Measurements from ENCODE around the gene ZXDC. TPM values are rescaled to one million over a fixed set of nuclear protein-coding genes. Genes with fewer than 3 reads are reported as not detected.

ZXDC gene
- total and polyA plus RNA-seq, 9 of the 15 experiments (the other 6 are each of a cell fraction or from before 2014, with no cell fraction given): 0.59 to 13.4 (median 7.3) TPM

DNA sequence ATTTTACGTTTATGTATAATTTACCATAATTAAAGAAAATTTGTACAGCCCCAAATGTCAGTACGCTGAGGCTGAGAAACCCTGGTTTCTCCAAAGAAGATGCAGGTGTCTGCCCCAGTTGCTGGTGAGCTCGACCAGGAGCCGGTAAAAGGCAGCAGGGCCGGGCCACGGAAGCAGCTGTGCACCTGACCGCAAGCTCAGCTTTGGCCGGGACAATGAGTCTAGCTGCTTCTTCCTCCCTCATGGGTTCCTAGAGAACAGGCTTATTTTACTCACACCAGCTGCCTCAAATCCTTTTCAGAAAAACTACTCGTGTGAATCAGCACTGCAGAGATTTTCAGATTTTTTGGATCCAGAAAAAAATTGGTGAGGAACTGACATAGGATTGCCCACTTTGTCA lies 18.0 kb upstream of the ZXDC start:
- no TSS peak for BruUV-seq (replicated peaks)
- Histone ChIP-seq H3K4me2 (ENCODE audit: insufficient read depth, low read length) (no peak overlapping the region), H3K9me3 (replicated peaks; ENCODE audit: control insufficient read depth, insufficient read depth, low read depth, low read length) (no peaks in the 10 kb centered on the region), H2AFZ (ENCODE audit: low read depth, low read length) (no peak overlapping the region), H3K79me2 (ENCODE audit: control insufficient read depth, insufficient read depth, low read length) (no peaks in the 10 kb centered on the region), H4K20me1 (replicated peaks; ENCODE audit: control insufficient read depth, insufficient read depth, low read length) (no peaks in the 10 kb centered on the region; the same call in 1 of the 2 replicates), H3K9me1 (ENCODE audit: control insufficient read depth, insufficient read depth, low read length) (no peaks in the 10 kb centered on the region), H3K27ac (ENCODE audit: extremely low read depth, low read depth, low read length) (no peak overlapping the region), H3K4me3 (no peak overlapping the region), H3K27me3 (ENCODE audit: control insufficient read depth in 2 of 2, insufficient read depth in 2 of 2, low read length in 2 of 2) (peaks cover 10 to 55% of the 10 kb centered on the region in 2 experiments; a peak in 4 of 5 replicates), H3K4me1 (replicated peaks in 1 of 2; ENCODE audit: control insufficient read depth in 2 of 2, insufficient read depth in 2 of 2, low read length in 2 of 2) (no peaks in the 10 kb centered on the region), H3K9ac (ENCODE audit: insufficient read depth in 1 of 2, low read depth in 2 of 2, low read length in 2 of 2) (no peak overlapping the region), H3K36me3 (ENCODE audit: control insufficient read depth, insufficient read depth, low read length) (no peaks in the 10 kb centered on the region)
- in situ Hi-C loops (cut with MboI) (no loop called here), intact Hi-C loops (cut with micrococcal nuclease) (no loop called here)
- no peak for TF ChIP-seq KLF16 (IDR thresholded peaks at IDR 0.05)
- no peak for TF ChIP-seq CBFA2T2 (conservative IDR thresholded peaks at IDR 0.05)
- ATAC-seq (no peak), FAIRE-seq (no peak), DNase-seq (ENCODE audit: extremely low read depth in 1 of 4, low spot score in 3 of 4) (no peak)
- ChIA-PET CTCF (ENCODE audit: low intra/inter-chr PET ratio) (no interaction called here), POLR2A (no interaction called here)
- 0% methylated on average over 5 of the region's 9 CpGs for WGBS (ENCODE audit: insufficient coverage, low coverage, missing lambda C conversion rate)

DNA sequence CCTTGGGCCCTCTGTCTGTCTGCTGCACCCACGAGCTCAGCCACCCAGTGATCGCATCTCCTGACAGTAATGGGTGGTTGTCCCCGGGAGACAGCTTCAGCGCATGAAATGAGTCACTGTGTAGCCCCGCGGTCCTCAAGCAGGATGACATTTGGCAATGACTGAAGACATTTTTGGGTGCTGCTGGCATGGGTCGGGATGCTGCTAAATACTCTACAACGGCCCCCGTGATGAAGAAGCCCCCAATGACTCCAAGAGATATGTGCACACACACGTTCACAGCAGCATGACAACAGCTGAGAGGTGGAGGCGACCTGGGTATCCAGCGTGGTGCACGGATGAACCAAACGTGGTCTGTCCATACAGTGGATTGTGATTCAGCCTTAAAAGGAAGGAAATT lies 17.4 kb upstream of the ZXDC start:
- FAIRE-seq: no peak
- Histone ChIP-seq H3K9me1 (ENCODE audit: control insufficient read depth, insufficient read depth, low read length) (no peaks in the 10 kb centered on the region), H3K36me3 (ENCODE audit: control insufficient read depth, insufficient read depth, low read length) (no peaks in the 10 kb centered on the region), H3K4me1 (replicated peaks in 1 of 2; ENCODE audit: control insufficient read depth in 2 of 2, insufficient read depth in 2 of 2, low read length in 2 of 2) (no peaks in the 10 kb centered on the region), H3K4me3 (no peak overlapping the region), H3K79me2 (ENCODE audit: control insufficient read depth, insufficient read depth, low read length) (no peaks in the 10 kb centered on the region), H3K9me3 (replicated peaks; ENCODE audit: control insufficient read depth, insufficient read depth, low read depth, low read length) (no peaks in the 10 kb centered on the region), H3K27me3 (ENCODE audit: control insufficient read depth in 2 of 2, insufficient read depth in 2 of 2, low read length in 2 of 2) (peaks cover 10 to 58% of the 10 kb centered on the region in 2 experiments; a peak in 4 of 5 replicates), H2AFZ (ENCODE audit: low read depth, low read length) (no peak overlapping the region), H4K20me1 (replicated peaks; ENCODE audit: control insufficient read depth, insufficient read depth, low read length) (no peaks in the 10 kb centered on the region; the same call in 1 of the 2 replicates), H3K4me2 (ENCODE audit: insufficient read depth, low read length) (no peak overlapping the region), H3K9ac (ENCODE audit: insufficient read depth in 1 of 2, low read depth in 2 of 2, low read length in 2 of 2) (no peak overlapping the region), H3K27ac (ENCODE audit: extremely low read depth, low read depth, low read length) (no peak overlapping the region)
- DNase-seq (ENCODE audit: extremely low read depth in 1 of 4, low spot score in 3 of 4): no peak
- intact Hi-C loops (cut with micrococcal nuclease): no loop called here
- ChIA-PET POLR2A (interaction anchor here (0.6 kb wide), 1 partner anchor 244 kb away, joined by 3 read pairs; no protein-coding TSS in a partner anchor), CTCF (ENCODE audit: low intra/inter-chr PET ratio) (no interaction called here)
- no peak for ATAC-seq
- in situ Hi-C loops (cut with MboI): no loop called here
- BruUV-seq (replicated peaks): no TSS peak
- 2% methylated on average over 12 of the region's 14 CpGs for WGBS (ENCODE audit: insufficient coverage, low coverage, missing lambda C conversion rate)
- no peak for TF ChIP-seq NCOR1 (IDR thresholded peaks at IDR 0.05)
- TF ChIP-seq KDM2B (CRISPR knock-in tag; IDR thresholded peaks at IDR 0.05): no peak
- TF ChIP-seq, protein P1, sequence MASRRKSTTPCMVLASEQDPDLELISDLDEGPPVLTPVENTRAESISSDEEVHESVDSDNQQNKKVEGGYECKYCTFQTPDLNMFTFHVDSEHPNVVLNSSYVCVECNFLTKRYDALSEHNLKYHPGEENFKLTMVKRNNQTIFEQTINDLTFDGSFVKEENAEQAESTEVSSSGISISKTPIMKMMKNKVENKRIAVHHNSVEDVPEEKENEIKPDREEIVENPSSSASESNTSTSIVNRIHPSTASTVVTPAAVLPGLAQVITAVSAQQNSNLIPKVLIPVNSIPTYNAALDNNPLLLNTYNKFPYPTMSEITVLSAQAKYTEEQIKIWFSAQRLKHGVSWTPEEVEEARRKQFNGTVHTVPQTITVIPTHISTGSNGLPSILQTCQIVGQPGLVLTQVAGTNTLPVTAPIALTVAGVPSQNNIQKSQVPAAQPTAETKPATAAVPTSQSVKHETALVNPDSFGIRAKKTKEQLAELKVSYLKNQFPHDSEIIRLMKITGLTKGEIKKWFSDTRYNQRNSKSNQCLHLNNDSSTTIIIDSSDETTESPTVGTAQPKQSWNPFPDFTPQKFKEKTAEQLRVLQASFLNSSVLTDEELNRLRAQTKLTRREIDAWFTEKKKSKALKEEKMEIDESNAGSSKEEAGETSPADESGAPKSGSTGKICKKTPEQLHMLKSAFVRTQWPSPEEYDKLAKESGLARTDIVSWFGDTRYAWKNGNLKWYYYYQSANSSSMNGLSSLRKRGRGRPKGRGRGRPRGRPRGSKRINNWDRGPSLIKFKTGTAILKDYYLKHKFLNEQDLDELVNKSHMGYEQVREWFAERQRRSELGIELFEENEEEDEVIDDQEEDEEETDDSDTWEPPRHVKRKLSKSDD (conservative IDR thresholded peaks at IDR 0.05; ENCODE audit: low read length): no peak
- TF ChIP-seq NR2C1 (IDR thresholded peaks at IDR 0.05): no peak
- no peak for TF ChIP-seq NR2C1 (tag; IDR thresholded peaks at IDR 0.05)
- no peak for TF ChIP-seq NR2C2 (CRISPR knock-in tag; IDR thresholded peaks at IDR 0.05)
- TF ChIP-seq NR2C2 (tag; IDR thresholded peaks at IDR 0.05): no peak
- TF ChIP-seq, protein P2, sequence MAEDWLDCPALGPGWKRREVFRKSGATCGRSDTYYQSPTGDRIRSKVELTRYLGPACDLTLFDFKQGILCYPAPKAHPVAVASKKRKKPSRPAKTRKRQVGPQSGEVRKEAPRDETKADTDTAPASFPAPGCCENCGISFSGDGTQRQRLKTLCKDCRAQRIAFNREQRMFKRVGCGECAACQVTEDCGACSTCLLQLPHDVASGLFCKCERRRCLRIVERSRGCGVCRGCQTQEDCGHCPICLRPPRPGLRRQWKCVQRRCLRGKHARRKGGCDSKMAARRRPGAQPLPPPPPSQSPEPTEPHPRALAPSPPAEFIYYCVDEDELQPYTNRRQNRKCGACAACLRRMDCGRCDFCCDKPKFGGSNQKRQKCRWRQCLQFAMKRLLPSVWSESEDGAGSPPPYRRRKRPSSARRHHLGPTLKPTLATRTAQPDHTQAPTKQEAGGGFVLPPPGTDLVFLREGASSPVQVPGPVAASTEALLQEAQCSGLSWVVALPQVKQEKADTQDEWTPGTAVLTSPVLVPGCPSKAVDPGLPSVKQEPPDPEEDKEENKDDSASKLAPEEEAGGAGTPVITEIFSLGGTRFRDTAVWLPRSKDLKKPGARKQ (CRISPR knock-in tag; IDR thresholded peaks at IDR 0.05): no peak
- no peak for TF ChIP-seq ZNF165 (CRISPR knock-in tag; IDR thresholded peaks at IDR 0.05; ENCODE audit: borderline replicate concordance)
- TF ChIP-seq MED1 (CRISPR knock-in tag; IDR thresholded peaks at IDR 0.05; ENCODE audit: borderline replicate concordance): no peak
- TF ChIP-seq STAT5B (CRISPR knock-in tag; IDR thresholded peaks at IDR 0.05): no peak
- no peak for TF ChIP-seq RB1 (IDR thresholded peaks at IDR 0.05; ENCODE audit: low read depth)
- no peak for TF ChIP-seq SUPT5H (IDR thresholded peaks at IDR 0.05)
